GM18526 (cell line): ENCODE data around the gene MMP24.

Experiments used
- POLR2A ChIP-seq: IDR thresholded peaks from 3 replicates; pipeline ENCODE4 v1.6.1; 2011; ENCODE audit not compliant: insufficient read length; ENCODE audit errors: extremely low read depth

Gene MMP24

GRCh38 chr20:35215066-35215956 lies 11.2 kb upstream of the MMP24 start:
- TF ChIP-seq POLR2A = no peak

- no peak for TF ChIP-seq POLR2A
Measured at GRCh38 chr20:35216541-35216940, 9.9 kb upstream of the MMP24 start.

- no peak for TF ChIP-seq POLR2A
Measured at GRCh38 chr20:35223941-35224340, 2.5 kb upstream of the MMP24 start.

GRCh38 chr20:35224536-35224935 lies 2.0 kb upstream of the MMP24 start:
- no peak for TF ChIP-seq POLR2A

GRCh38 chr20:35225319-35226125 lies 968 bp upstream of the MMP24 start:
- no peak for TF ChIP-seq POLR2A

GRCh38 chr20:35226884-35227681 lies 593 bp downstream of the MMP24 start:
- TF ChIP-seq POLR2A = no peak

GRCh38 chr20:35232575-35232974 lies 6.1 kb downstream of the MMP24 start:
- no peak for TF ChIP-seq POLR2A

GRCh38 chr20:35235881-35236280 lies 9.4 kb downstream of the MMP24 start:
- TF ChIP-seq POLR2A = no peak

- no peak for TF ChIP-seq POLR2A
Measured at GRCh38 chr20:35237486-35237885, 11.0 kb downstream of the MMP24 start.

GRCh38 chr20:35238170-35238569 lies 11.7 kb downstream of the MMP24 start:
- TF ChIP-seq POLR2A = no peak

GRCh38 chr20:35238735-35239134 lies 12.2 kb downstream of the MMP24 start:
- no peak for TF ChIP-seq POLR2A

GRCh38 chr20:35240083-35240810 lies 13.8 kb downstream of the MMP24 start:
- TF ChIP-seq POLR2A = no peak

- TF ChIP-seq POLR2A = no peak
Measured at GRCh38 chr20:35240811-35241293, 14.4 kb downstream of the MMP24 start.

- no peak for TF ChIP-seq POLR2A
Measured at GRCh38 chr20:35243317-35243716, 16.8 kb downstream of the MMP24 start.
